Activated naive CD4-positive, alpha-beta T cell treated with anti-CD3 and anti-CD28 coated beads, Interleukin-2, amount 50 U/mL, for 72 hours (primary cell): Measurements from ENCODE around the gene STRBP. TPM values are rescaled to one million over a fixed set of nuclear protein-coding genes. Genes with fewer than 3 reads are reported as not detected.

Experiments used
- ATAC-seq, 2 donors: fragments of 150-1000 bp; cut with Tn5 transposase; 2 replicates each; pipeline ENCODE4 v1.10.0; 2021; ENCODE audit warnings: mild to moderate bottlenecking in 2 of 2, moderate library complexity in 2 of 2
- DNase-seq, 2 donors: peaks; one replicate each; pipeline ENCODE4 v3.0.0; 2021 to 2022; ENCODE audit warnings: low spot score in 2 of 2
- H3K27ac Mint-ChIP-seq, 2 donors: one replicate each; pipeline ENCODE4 v1.8.0; 2022; ENCODE audit warnings: mild to moderate bottlenecking in 2 of 2, mixed read lengths in 2 of 2
- H3K36me3 Mint-ChIP-seq, 2 donors: one replicate each; pipeline ENCODE4 v1.8.0; 2022; ENCODE audit warnings: mixed read lengths in 2 of 2
- H3K9me3 Mint-ChIP-seq, 2 donors: one replicate each; pipeline ENCODE4 v1.8.0; 2022; ENCODE audit warnings: mixed read lengths in 2 of 2
- total RNA-seq, 2 donors: library from RNA; stranded (reverse); gene quantifications; one replicate each; pipeline ENCODE4 v1.2.3, GENCODE V29; 2022

The STRBP gene
- total RNA-seq, 2 donors from 2014 or later, result 31.1 to 34.1 TPM

DNA sequence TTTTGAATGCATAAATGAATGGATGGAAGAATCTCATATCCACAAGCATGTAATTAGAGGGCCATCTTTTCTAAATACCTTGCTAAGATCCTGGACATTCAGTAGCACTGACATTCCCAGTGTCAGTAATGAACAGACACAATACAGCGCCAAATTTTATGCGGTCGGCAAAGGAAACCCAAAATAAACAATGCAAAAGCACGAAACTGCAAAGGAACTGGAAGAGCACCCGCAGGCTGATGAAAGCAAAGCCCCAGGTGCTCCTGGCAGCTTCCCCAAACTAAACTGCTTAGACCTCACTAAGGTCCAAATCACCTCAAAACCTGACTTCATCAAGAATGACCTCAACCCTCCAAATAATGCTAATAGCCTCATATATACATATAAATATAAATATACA, 133.0 kb downstream of the STRBP start:
- no peak for DNase-seq
- Mint-ChIP-seq H3K36me3 (no peaks in the 10 kb centered on the region), H3K27ac (no peak overlapping the region), H3K9me3 (no peaks in the 10 kb centered on the region)
- ATAC-seq, result no peak

DNA sequence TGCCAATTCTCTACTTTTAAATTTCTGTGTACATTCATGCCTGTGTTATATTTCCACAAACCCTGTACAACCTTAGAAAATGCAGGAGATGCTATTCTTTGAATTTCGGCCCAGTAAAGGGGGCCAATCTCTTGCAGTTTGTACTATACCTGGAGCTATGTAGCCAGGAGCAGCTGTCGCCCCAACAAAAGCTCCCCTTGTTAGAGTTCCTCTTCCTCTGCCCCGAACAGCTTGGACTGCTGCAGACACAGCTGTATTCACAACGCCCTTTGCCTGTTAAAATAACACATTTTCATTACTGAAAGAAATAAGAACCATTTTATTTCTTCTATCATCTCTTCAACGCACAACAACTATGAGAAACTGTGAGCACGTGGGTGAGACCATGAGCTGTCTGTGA, 135.7 kb downstream of the STRBP start:
- no peaks in the 10 kb centered on the region for H3K36me3 Mint-ChIP-seq
- H3K9me3 Mint-ChIP-seq, result no peaks in the 10 kb centered on the region
- ATAC-seq, result no peak
- H3K27ac Mint-ChIP-seq, result no peak overlapping the region
- DNase-seq, result no peak

DNA sequence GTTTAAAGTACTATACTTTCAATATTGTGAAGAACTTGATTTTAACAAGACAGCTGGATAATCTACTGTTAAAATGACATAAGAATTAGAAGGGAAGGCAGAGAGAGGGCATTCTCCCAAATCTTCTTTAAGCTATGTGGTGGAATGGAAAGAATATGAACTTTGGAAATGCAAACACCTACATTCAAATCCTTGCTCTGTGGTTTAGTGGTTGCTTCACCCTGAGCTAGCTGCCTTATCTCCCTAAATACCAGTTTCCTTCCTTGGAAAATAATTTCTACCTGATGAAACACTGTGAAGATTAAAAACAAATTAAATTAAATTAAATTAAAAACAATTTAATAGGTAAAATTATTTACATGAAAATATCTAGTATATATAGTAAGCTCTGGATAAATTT, 136.4 kb downstream of the STRBP start:
- Mint-ChIP-seq H3K9me3 (no peaks in the 10 kb centered on the region), H3K36me3 (no peaks in the 10 kb centered on the region), H3K27ac (no peak overlapping the region)
- ATAC-seq, result no peak
- DNase-seq, result no peak

GRCh38 chr9:123131258-123131657, 137.1 kb downstream of the STRBP start:
- DNase-seq, result no peak
- Mint-ChIP-seq H3K36me3 (no peaks in the 10 kb centered on the region), H3K9me3 (no peaks in the 10 kb centered on the region), H3K27ac (no peak overlapping the region)
- ATAC-seq, result no peak

GRCh38 chr9:123129423-123129822, 139.0 kb downstream of the STRBP start:
- no peak for DNase-seq
- Mint-ChIP-seq H3K9me3 (no peaks in the 10 kb centered on the region), H3K27ac (no peak overlapping the region), H3K36me3 (no peaks in the 10 kb centered on the region)
- no peak for ATAC-seq

DNA sequence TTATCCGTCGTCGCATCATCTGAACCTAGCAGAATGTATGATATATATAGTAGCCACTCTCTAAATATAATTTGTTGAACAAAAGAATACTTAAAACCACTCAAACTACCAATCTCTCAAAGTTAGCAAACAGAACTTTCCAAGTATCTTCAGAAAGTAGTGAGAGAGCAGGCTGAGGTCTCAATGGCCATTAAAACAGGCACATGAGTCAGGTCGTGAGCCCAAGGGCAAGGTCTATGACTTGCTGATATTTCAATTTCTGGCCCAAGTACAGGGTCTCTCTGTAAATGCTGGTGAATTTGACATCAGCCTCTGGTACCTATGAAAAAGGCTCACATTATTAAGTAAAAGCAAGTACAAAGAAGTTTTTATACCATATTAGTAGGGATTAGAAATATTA, 139.8 kb downstream of the STRBP start:
- no peak overlapping the region for H3K27ac Mint-ChIP-seq
- no peaks in the 10 kb centered on the region for H3K36me3 Mint-ChIP-seq
- H3K9me3 Mint-ChIP-seq, result no peaks in the 10 kb centered on the region
- no peak for ATAC-seq
- DNase-seq, result no peak

GRCh38 chr9:123127512-123128075, 140.8 kb downstream of the STRBP start:
- no peaks in the 10 kb centered on the region for H3K36me3 Mint-ChIP-seq
- no peak overlapping the region for H3K27ac Mint-ChIP-seq
- H3K9me3 Mint-ChIP-seq, result no peaks in the 10 kb centered on the region
- ATAC-seq, result no peak
- DNase-seq, result no peak

- Mint-ChIP-seq H3K27ac (no peak overlapping the region), H3K36me3 (no peaks in the 10 kb centered on the region), H3K9me3 (no peaks in the 10 kb centered on the region)
- ATAC-seq (no peak), DNase-seq (no peak)
Measured at GRCh38 chr9:123121457-123121856, 146.9 kb downstream of the STRBP start.

GRCh38 chr9:123120953-123121352, 147.4 kb downstream of the STRBP start:
- no peaks in the 10 kb centered on the region for H3K9me3 Mint-ChIP-seq
- H3K36me3 Mint-ChIP-seq, result no peaks in the 10 kb centered on the region
- H3K27ac Mint-ChIP-seq, result no peak overlapping the region
- ATAC-seq, result peak; percentile 59 to 81
- no peak for DNase-seq

- Mint-ChIP-seq H3K36me3 (no peaks in the 10 kb centered on the region), H3K9me3 (no peaks in the 10 kb centered on the region), H3K27ac (no peak overlapping the region)
- ATAC-seq (peak; percentile 35 to 37), DNase-seq (no peak)
Measured at GRCh38 chr9:123120131-123120530, 148.3 kb downstream of the STRBP start.

- Mint-ChIP-seq H3K9me3 (no peaks in the 10 kb centered on the region), H3K36me3 (no peaks in the 10 kb centered on the region), H3K27ac (no peak overlapping the region)
- ATAC-seq, result no peak
- no peak for DNase-seq
Measured at GRCh38 chr9:123119566-123119965, 148.8 kb downstream of the STRBP start.

DNA sequence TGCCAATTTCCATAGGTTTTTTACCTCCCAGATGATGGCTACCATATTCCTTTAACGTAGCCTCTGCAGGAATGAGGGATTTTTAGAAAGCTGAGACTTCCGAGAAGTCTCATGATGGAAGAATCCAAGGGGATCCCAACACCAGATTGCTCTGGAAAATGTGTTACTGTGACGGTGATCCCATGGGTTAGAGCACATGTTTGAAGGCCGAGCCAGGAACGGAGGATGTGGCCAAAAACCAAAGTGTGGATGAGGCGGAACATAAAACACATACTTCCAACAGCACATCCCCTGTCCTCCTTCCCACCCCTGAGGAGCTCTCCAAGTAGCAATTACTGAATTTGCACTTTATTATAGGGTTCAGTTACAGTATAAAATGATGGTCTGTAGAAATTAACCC, 152.3 kb downstream of the STRBP start:
- DNase-seq (no peak), ATAC-seq (no peak)
- Mint-ChIP-seq H3K27ac (no peak overlapping the region), H3K36me3 (no peaks in the 10 kb centered on the region), H3K9me3 (no peaks in the 10 kb centered on the region)

GRCh38 chr9:123115146-123115913, 153.1 kb downstream of the STRBP start:
- no peak for DNase-seq
- Mint-ChIP-seq H3K27ac (peak overlapping the region; percentile 40 to 45), H3K36me3 (no peaks in the 10 kb centered on the region), H3K9me3 (no peaks in the 10 kb centered on the region)
- ATAC-seq, result no peak

- no peak for ATAC-seq
- no peaks in the 10 kb centered on the region for H3K36me3 Mint-ChIP-seq
- DNase-seq, result no peak
- H3K27ac Mint-ChIP-seq, result peak overlapping the region in 1 of 2 donors; percentile 62
- no peaks in the 10 kb centered on the region for H3K9me3 Mint-ChIP-seq
Measured at GRCh38 chr9:123113185-123113584, 155.2 kb downstream of the STRBP start.

GRCh38 chr9:123112015-123112975, 156.1 kb downstream of the STRBP start:
- DNase-seq (no peak), ATAC-seq (peak; percentile 54 to 78)
- H3K9me3 Mint-ChIP-seq, result no peaks in the 10 kb centered on the region
- peak overlapping the region; percentile 74 to 82 for H3K27ac Mint-ChIP-seq
- H3K36me3 Mint-ChIP-seq, result no peaks in the 10 kb centered on the region

DNA sequence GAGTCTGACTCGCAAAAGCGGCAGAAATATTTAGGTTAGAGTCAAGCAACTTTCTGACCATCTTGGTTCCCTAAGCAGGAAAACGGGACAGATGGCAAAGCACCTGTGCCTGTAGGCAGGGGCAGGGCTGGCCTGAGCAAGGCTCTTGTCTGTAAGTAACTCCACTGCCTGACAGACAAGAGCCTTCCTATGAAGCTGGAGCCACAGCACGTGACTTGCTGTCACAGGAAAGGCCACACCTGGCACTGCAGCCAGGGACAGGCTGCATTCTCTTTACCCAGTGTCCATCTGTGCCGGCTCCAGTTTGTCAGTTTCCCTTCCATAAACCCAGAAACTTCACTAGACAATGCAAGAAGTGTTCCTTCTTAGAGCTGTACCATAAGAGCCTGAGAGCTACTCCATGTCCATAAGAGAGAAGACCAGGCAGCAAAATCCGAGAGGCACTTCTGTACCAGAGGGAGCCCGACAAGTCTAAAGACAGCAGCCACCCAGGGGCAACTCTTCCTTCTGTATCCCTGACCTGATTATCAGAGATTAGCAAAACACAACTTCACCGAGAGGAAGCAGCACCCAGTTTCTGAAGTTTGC, 156.9 kb downstream of the STRBP start:
- DNase-seq, result no peak
- peak; percentile 4 to 23 for ATAC-seq
- no peaks in the 10 kb centered on the region for H3K36me3 Mint-ChIP-seq
- peak overlapping the region; percentile 74 to 82 for H3K27ac Mint-ChIP-seq
- no peaks in the 10 kb centered on the region for H3K9me3 Mint-ChIP-seq
